Lower leg skin (tissue), 3 donors: Measurements from ENCODE around the gene CNTLN.

Experiments
- CTCF ChIP-seq, 3 donors: fragments of 450-650 bp; IDR thresholded peaks; one replicate each; pipeline ENCODE4 v1.5.1; 2016; ENCODE audit warnings: antibody characterized with exemption in 3 of 3, mild to moderate bottlenecking in 3 of 3, moderate library complexity in 2 of 3
- POLR2A ChIP-seq, 2 donors: fragments of 450-650 bp; IDR thresholded peaks; one replicate each; pipeline ENCODE4 v1.6.1; 2016 to 2017; ENCODE audit warnings: antibody characterized with exemption in 2 of 2, mild to moderate bottlenecking in 1 of 2, moderate library complexity in 1 of 2

GRCh38 chr9:17121264-17121663 is 13.6 kb upstream of the CNTLN start:
- no peak for TF ChIP-seq CTCF (IDR thresholded peaks at IDR 0.05)
- no peak for TF ChIP-seq POLR2A (IDR thresholded peaks at IDR 0.05)
